GM18508 (cell line): Measurements from ENCODE around the gene CHD1.

ENCODE experiments used
- ATAC-seq: cut with Tn5 transposase; IDR thresholded peaks from one replicate; pipeline ENCODE4 v1.9.1; 2021; ENCODE audit warnings: moderate number of reproducible peaks; ENCODE audit not compliant: insufficient read depth, unreplicated experiment

Gene CHD1

DNA sequence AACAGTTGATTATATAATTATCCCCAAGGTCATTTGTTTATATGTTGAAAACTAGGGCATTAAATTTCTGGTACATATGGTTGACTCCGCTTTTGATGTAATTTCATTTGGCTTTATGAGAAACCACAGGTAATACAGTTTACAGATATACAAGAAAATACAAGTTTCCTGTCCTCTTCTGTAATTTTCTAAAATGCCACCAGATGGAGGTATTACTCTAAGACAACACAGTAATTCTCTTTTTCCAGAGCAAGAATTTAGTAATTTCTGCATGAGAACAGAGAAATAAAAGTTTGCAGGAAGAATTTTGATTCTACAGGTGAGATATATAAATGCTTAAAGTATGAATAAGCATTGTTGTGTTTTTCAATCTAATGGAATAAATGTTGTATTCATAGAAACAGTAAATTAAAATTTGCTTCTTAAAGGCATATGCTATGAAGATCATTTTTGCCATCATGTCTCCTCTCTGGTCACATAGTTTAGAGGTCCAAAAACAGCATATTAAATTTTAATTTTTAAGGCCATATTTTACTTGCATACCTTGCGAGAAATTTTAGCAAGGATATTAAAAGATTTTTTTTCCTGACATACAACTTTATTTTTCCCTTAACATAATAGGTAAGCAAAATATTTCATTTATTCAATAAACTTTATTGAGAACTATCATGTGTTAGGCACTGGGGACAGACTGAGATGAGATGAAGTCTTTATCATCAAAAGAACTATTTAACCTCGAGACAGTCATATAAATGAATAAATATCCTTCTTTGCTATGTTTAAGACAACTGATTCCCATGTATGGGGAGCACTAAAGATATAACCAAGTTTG lies 22.7 kb downstream of the CHD1 start:
- no peak for ATAC-seq

- no peak for ATAC-seq
Observed at GRCh38 chr5:98904780-98905179, 24.0 kb downstream of the CHD1 start.

DNA sequence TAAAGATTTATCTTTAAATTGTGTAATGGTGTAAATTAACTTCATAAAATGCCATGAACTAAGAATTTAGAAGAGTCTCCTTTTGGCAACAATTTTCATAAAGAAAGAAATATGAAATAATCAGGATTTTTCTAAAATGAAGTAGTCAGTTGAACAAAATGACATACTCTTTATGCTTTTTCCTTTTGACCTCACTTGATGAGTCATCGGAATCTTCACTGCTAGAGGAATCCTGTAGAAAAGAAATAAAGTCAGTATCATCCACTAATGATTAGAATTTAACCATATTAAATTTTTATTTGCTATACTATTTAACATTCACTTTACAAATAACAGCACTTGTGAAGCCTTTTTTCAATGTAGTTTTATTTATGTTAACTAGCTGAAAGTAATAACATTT lies 26.1 kb downstream of the CHD1 start:
- ATAC-seq = no peak

GRCh38 chr5:98899456-98899855 lies 29.4 kb downstream of the CHD1 start:
- no peak for ATAC-seq

DNA sequence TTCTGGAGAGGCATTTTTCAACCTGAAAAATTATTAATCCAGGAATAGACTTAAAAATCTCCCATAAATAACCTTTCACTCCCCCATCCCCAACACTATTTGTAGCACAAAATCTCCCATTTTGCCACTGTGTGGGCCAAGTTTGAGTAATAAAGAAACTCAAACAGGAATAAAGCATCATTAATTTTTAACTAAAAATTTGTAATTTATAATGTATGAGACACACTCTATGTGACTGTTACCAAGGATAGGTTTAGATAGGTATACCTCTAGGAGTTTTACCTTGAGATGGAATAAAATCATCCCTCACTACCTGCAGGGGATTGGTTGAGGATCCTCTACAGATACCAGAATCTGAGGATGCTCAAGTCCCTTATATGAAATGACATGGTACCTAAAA lies 30.1 kb downstream of the CHD1 start:
- ATAC-seq = peak; percentile 61

- ATAC-seq = no peak
Observed at GRCh38 chr5:98891591-98891990, 37.2 kb downstream of the CHD1 start.

- ATAC-seq = no peak
Observed at GRCh38 chr5:98880598-98880997, 48.2 kb downstream of the CHD1 start.

- no peak for ATAC-seq
Observed at GRCh38 chr5:98880151-98880550, 48.7 kb downstream of the CHD1 start.

- no peak for ATAC-seq
Observed at GRCh38 chr5:98877600-98877999, 51.2 kb downstream of the CHD1 start.

- ATAC-seq = no peak
Observed at GRCh38 chr5:98872674-98873073, 56.1 kb downstream of the CHD1 start.

GRCh38 chr5:98865690-98866089 lies 63.1 kb downstream of the CHD1 start:
- no peak for ATAC-seq

- no peak for ATAC-seq
Observed at GRCh38 chr5:98847054-98847453, 81.8 kb downstream of the CHD1 start.

GRCh38 chr5:98846520-98846919 lies 82.3 kb downstream of the CHD1 start:
- ATAC-seq = no peak

GRCh38 chr5:98845878-98846277 lies 82.9 kb downstream of the CHD1 start:
- ATAC-seq = no peak

DNA sequence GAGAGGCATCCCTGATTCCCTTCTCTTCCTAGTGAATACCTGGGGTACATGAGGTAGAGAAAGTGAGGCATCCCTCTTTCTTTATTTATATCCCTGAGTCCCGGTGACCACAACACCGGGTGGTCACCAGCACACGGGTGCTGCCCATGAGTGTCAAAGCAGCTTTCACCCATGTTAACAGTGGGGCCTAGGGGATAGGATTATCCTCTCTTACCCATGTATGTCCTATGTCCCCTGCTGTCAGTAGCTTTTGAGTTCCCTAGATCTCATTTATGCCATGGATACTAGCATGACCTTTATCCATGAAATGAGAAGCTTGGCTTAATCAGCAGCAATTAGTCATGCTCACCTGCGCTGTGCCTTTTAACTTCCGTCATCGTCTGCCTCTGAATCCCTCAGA lies 83.9 kb downstream of the CHD1 start:
- no peak for ATAC-seq

DNA sequence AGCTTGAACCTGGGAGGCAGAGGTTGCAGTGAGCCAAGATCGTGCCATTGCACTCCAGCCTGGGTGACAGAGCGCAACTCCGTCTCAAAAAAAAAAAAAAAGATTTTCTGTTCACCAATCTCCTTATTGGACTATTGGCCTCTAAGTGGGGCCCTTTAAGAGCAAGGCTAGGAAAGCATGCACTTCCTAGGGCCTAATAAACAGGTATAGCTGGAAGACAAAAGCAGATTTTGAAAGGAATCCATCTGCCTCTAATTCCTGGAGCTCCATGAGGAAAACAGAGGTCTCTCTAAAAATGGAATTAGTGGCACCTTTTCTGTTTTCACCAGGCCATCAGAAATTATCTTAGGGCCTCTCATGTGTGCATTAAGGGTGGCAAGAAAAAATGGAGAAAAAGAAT lies 85.3 kb downstream of the CHD1 start:
- no peak for ATAC-seq

GRCh38 chr5:98840946-98841345 lies 87.9 kb downstream of the CHD1 start:
- ATAC-seq = no peak

- no peak for ATAC-seq
Observed at GRCh38 chr5:98839469-98840383, 89.1 kb downstream of the CHD1 start.

GRCh38 chr5:98836175-98836574 lies 92.6 kb downstream of the CHD1 start:
- no peak for ATAC-seq

- ATAC-seq = no peak
Observed at GRCh38 chr5:98827588-98828284, 101.1 kb downstream of the CHD1 start.

DNA sequence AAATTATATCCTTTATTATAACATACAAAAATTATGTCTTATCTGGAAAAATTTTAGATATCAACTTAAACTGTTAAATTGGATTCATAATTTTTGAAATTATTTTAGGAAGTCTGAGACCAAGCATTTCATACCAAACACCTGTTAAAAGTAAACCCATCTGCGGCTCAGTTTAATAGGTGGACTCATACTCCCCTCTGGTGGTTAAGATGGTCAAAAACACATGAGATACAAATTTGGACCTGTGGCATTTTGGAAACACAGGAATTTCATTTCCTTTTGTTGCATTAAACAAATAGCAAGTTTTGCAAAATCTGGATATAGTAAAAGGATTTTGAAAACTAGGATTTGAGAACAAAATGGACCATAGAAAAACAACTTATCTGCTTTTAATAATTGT lies 101.6 kb downstream of the CHD1 start:
- no peak for ATAC-seq
